HEK293T (cell line): ENCODE data around the gene ADGRG7.

Source experiments
- CTCF ChIA-PET: fragments of 350-600 bp; formaldehyde crosslinking; extraction: SDS; loops from one replicate; lab custom pipeline; 2021; ENCODE audit warnings: antibody characterized with exemption, inconsistent platforms; lab: Yijun Ruan, JAX
- POLR2A ChIA-PET: fragments of 350-600 bp; formaldehyde crosslinking; extraction: SDS; loops from one replicate; lab custom pipeline; 2020; ENCODE audit warnings: antibody characterized with exemption, inconsistent platforms; lab: Yijun Ruan, JAX
- DNase-seq: peaks from one replicate; pipeline ENCODE4 v3.0.0; 2012; ENCODE audit warnings: mixed read lengths; ENCODE audit errors: extremely low spot score
- ARNT ChIP-seq: fragments of 450-650 bp; IDR thresholded peaks from 2 replicates; pipeline ENCODE4 v1.6.1; 2017; ENCODE audit warnings: mild to moderate bottlenecking
- BHLHE40 ChIP-seq: fragments of 450-650 bp; IDR thresholded peaks from 2 replicates; pipeline ENCODE4 v1.6.1; 2016; ENCODE audit warnings: mild to moderate bottlenecking, moderate library complexity, borderline replicate concordance
- CTBP1 ChIP-seq: fragments of 450-650 bp; IDR thresholded peaks from 2 replicates; pipeline ENCODE4 v1.6.1; 2016; ENCODE audit warnings: borderline replicate concordance
- ELF4 ChIP-seq: fragments of 450-650 bp; IDR thresholded peaks from 2 replicates; pipeline ENCODE4 v1.6.1; 2017; ENCODE audit warnings: antibody characterized with exemption
- FOXA1 ChIP-seq: fragments of 450-650 bp; IDR thresholded peaks from 2 replicates; pipeline ENCODE4 v1.6.1; 2016; ENCODE audit warnings: mild to moderate bottlenecking
- FOXK2 ChIP-seq: fragments of 450-650 bp; IDR thresholded peaks from 2 replicates; pipeline ENCODE4 v1.6.1; 2016; ENCODE audit warnings: mild to moderate bottlenecking
- FOXM1 ChIP-seq: fragments of 450-650 bp; IDR thresholded peaks from 2 replicates; pipeline ENCODE4 v1.6.1; 2017; ENCODE audit warnings: mild to moderate bottlenecking, borderline replicate concordance
- HDGF ChIP-seq: fragments of 450-650 bp; IDR thresholded peaks from 2 replicates; pipeline ENCODE4 v1.6.1; 2017; ENCODE audit warnings: antibody characterized with exemption, borderline replicate concordance
- L3MBTL2 ChIP-seq: fragments of 450-650 bp; conservative IDR thresholded peaks from 2 replicates; pipeline ENCODE4 v1.6.1; 2016; ENCODE audit warnings: mild to moderate bottlenecking
- LEF1 ChIP-seq: fragments of 450-650 bp; IDR thresholded peaks from 2 replicates; pipeline ENCODE4 v1.6.1; 2017; ENCODE audit warnings: mild to moderate bottlenecking, borderline replicate concordance
- NFRKB ChIP-seq: fragments of 450-650 bp; IDR thresholded peaks from 2 replicates; pipeline ENCODE4 v1.6.1; 2016; ENCODE audit warnings: mild to moderate bottlenecking, moderate library complexity
- SP1 ChIP-seq: fragments of 450-650 bp; IDR thresholded peaks from 2 replicates; pipeline ENCODE4 v1.6.1; 2017
- SUZ12 ChIP-seq: fragments of 450-650 bp; IDR thresholded peaks from 2 replicates; pipeline ENCODE4 v1.6.1; 2016; ENCODE audit warnings: mild to moderate bottlenecking
- TARDBP ChIP-seq: fragments of 450-650 bp; IDR thresholded peaks from 2 replicates; pipeline ENCODE4 v1.6.1; 2016
- ZNF384 ChIP-seq: fragments of 450-650 bp; IDR thresholded peaks from 2 replicates; pipeline ENCODE4 v1.6.1; 2016
- TF ChIP-seq, protein P1 (sequence below): fragments of 450-650 bp; IDR thresholded peaks from 2 replicates; pipeline ENCODE4 v1.6.1; 2016

The ADGRG7 gene

DNA sequence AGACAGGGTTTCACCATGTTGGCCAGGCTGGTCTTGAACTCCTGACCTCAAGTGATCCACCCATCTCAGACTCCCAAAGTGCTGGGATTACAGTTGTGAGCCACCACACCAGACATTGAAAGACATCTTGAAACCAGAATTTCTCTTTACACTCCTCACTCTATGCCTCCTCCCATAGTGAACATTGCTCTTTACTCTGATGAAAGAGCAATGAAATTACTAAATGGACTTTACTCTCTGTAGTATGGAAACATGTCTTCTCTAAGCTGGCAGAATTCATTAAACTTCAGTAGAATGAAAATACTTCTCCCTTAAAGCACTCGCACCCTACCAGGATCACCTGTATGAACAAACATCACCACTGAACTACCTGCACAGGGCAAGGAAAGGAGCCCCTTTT, 72.1 kb downstream of the ADGRG7 start:
- DNase-seq, result no peak
- ChIA-PET POLR2A (no interaction called here), CTCF (no interaction called here)
- no peak for TF ChIP-seq FOXA1
- TF ChIP-seq BHLHE40, result no peak
- TF ChIP-seq, protein P1, sequence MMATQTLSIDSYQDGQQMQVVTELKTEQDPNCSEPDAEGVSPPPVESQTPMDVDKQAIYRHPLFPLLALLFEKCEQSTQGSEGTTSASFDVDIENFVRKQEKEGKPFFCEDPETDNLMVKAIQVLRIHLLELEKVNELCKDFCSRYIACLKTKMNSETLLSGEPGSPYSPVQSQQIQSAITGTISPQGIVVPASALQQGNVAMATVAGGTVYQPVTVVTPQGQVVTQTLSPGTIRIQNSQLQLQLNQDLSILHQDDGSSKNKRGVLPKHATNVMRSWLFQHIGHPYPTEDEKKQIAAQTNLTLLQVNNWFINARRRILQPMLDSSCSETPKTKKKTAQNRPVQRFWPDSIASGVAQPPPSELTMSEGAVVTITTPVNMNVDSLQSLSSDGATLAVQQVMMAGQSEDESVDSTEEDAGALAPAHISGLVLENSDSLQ, result no peak
- no peak for TF ChIP-seq CTBP1
- no peak for TF ChIP-seq ARNT
- TF ChIP-seq SUZ12, result no peak
- TF ChIP-seq TARDBP, result no peak
- TF ChIP-seq LEF1, result no peak
- TF ChIP-seq ELF4, result no peak
- TF ChIP-seq FOXM1, result no peak
- no peak for TF ChIP-seq NFRKB
- no peak for TF ChIP-seq ZNF384
- TF ChIP-seq HDGF, result no peak
- no peak for TF ChIP-seq FOXK2
- TF ChIP-seq L3MBTL2, result no peak
- no peak for TF ChIP-seq SP1

DNA sequence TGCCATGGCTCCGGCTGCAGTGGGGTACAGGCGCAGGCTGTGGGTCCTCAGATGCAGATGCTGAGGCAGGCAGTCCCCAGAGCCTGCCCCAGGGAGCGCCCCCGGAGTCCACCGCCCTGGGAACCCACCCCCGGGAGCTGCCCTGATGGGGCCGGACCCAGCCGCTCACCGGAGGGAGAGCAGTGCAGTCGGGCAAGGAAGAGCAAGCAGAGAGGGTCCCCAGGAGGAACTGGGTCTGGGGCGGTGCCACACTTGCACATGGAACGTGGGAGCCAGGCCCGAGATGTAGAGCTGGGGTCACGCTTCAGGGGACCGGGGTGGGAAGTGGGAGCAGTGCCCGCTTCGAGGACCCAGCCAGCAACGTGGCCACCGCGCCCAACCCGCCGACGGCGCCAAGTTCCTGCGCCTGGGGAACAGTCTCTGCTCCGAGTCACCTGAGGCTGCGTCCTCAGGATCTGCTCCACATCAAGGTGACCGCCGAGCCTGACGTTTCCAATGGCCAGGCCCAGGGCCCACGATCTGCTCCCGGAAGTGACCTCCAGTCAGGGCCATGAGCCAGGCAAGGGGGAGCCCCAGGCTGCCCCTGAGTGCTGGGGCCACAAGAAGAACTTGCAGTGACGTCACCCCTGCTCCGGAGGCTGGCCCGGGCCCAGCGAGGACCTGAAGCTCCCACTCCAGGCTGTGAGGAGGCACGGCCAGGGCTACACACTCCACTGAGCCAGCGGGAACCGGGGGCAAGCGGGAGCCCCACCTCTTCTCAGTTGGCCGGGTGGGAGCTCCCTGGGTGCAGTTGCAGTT, 72.9 kb downstream of the ADGRG7 start:
- CTCF ChIA-PET, result no interaction called here
- no peak for TF ChIP-seq L3MBTL2
- TF ChIP-seq ARNT, result no peak
- no peak for TF ChIP-seq SP1
- no peak for TF ChIP-seq ZNF384
- TF ChIP-seq BHLHE40, result no peak
- TF ChIP-seq LEF1, result no peak
- no peak for TF ChIP-seq HDGF
- TF ChIP-seq FOXA1, result no peak
- POLR2A ChIA-PET, result interaction anchor here (1.6 kb wide), 1 partner anchor 27 kb away, joined by 5 read pairs; the partner anchor contains the start of gene TFG
- no peak for DNase-seq

DNA sequence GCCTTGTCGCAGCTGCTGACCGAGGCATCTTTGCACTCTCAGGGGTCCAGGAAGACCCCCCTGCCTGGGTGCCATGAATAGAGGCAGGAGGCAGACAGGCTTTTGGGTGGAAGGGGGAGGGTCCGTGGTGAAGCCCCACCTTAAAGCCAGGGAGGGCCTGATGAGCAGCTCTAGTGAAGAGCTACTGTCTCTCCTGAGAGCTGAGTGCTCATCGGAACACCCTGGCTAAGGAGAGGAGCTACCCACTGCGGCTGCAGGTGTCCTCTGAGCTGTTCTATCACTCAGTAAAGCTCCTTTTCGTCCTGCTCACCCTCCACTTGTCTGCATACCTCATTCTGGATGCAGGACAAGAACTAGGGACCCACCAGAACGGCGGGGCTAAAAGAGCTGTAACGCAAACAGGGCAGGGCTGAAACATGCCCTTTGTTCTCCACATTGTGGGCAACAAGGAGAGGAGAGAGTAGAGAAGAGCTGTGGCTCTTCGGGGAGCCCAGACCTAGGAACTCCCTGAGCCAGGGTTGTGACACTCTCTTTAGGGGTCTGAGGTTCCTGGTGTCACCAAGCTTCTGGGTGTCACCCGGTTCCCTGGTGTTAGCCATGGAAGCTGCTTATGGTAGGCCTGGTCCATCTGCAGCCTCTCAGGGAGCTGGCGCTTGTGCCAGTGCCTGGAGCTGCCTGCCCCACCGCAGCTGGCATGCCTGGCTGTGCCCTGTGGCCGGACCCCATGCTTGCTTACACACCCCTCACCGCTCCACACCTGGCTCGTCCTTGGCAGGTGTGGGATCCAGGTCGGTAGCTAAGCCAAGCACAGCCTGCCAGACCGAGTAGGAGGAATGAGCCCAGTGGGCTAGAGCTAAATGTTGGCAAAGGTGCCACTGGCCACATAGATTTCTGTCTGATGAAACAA, 73.7 kb downstream of the ADGRG7 start:
- POLR2A ChIA-PET, result interaction anchor here (1.6 kb wide), 1 partner anchor 27 kb away, joined by 5 read pairs; the partner anchor contains the start of gene TFG
- TF ChIP-seq SUZ12, result no peak
- no peak for TF ChIP-seq LEF1
- no peak for TF ChIP-seq ZNF384
- CTCF ChIA-PET, result no interaction called here

DNA sequence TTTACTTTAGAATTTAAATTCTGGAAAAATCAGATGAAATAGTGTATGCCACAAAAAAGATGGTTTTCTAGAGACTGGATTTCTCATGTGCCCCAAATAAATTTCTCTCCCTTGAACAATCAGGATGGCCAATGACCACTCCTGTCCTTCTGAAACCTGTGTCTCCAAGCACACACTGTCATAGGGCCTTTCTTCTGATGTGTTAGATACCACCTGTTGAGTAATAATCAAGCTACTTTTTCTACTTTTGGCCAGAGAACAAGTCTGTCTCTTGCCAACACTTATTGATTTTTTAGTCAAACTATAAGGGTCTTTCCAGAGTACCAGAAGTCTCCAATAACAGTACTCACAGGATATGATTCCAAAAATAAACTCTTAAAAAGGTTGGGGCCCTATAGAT, 83.8 kb downstream of the ADGRG7 start:
- CTCF ChIA-PET, result interaction anchor here (0.8 kb wide), 1 partner anchor 17 kb away, joined by 3 read pairs; no protein-coding TSS in a partner anchor
- POLR2A ChIA-PET, result no interaction called here

More for the DNA sequence above, 73.7 kb downstream of the ADGRG7 start:
- DNase-seq, result no peak

DNA sequence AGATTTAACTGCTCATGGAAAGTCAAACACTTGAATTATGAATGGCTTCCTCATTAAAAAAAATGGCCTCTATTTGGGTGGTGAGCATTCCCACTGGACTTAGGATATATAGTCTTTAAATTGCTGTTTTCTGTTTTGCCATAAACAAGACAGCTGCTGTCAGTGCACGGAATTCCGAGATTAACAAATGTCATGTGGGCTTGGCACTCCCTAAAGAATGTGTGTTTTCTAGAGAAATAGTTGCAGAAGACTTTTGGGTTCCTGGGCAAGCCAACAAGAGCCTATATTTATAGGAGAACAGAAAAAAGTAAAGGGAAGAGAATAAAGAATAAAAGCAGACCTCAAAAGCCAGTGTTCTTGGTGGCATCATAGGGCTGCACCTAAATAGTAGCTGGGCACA, 86.3 kb downstream of the ADGRG7 start:
- TF ChIP-seq ELF4, result no peak
- no peak for DNase-seq
- ChIA-PET CTCF (no interaction called here), POLR2A (no interaction called here)

More for the DNA sequence above, 83.8 kb downstream of the ADGRG7 start:
- TF ChIP-seq BHLHE40 (no peak), ELF4 (no peak), ZNF384 (no peak), L3MBTL2 (no peak), FOXM1 (no peak), FOXK2 (no peak), SUZ12 (no peak), HDGF (no peak), ARNT (no peak), CTBP1 (no peak), LEF1 (no peak), FOXA1 (no peak), TARDBP (no peak), SP1 (no peak), NFRKB (no peak)
- TF ChIP-seq, protein P1, result no peak
- DNase-seq, result no peak

DNA sequence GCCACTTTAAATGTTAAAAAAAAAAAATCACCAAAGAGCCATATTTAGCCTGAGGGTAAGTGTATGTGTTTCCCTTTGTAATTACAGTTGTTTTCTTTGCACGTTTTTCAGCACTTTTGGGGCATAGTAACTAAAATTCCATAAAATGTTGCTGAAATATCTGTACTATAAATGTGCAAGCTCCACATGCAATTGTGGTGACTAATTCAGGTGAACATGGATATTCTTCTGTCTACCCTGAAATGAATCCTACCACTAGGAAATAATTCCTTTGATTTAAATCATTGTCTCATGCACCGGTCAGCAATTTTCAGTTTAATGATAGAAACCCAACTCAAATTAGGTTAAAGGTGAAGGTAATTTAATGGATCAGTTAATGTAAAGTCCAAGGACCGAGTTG, 86.8 kb downstream of the ADGRG7 start:
- DNase-seq, result no peak
- TF ChIP-seq ZNF384, result no peak
- TF ChIP-seq, protein P1, result no peak
- no peak for TF ChIP-seq NFRKB
- no peak for TF ChIP-seq SUZ12
- TF ChIP-seq ELF4, result no peak
- TF ChIP-seq HDGF, result no peak
- TF ChIP-seq LEF1, result no peak
- no peak for TF ChIP-seq SP1
- TF ChIP-seq FOXM1, result no peak
- no peak for TF ChIP-seq TARDBP
- no peak for TF ChIP-seq FOXA1
- no peak for TF ChIP-seq FOXK2
- POLR2A ChIA-PET, result no interaction called here
- CTCF ChIA-PET, result no interaction called here
